ENCODE results near the gene SOX18. TPM values are rescaled to one million over a fixed set of nuclear protein-coding genes. Genes with fewer than 3 reads are reported as not detected.

The SOX18 gene
- total RNA-seq, 1 donor from 2014 or later: not detected

GRCh38 chr20:64052326-64052722 lies 2.9 kb upstream of the SOX18 start:
- H3K36me3 Mint-ChIP-seq: no peaks in the 10 kb centered on the region
- Histone ChIP-seq H3K79me2 (ENCODE audit: low read depth) (no peaks in the 10 kb centered on the region), H3K4me2 (no peak overlapping the region), H2AFZ (replicated peaks) (no peak overlapping the region), H3K27ac (no peak overlapping the region), H3K36me3 (no peaks in the 10 kb centered on the region), H3K9me3 (ENCODE audit: low read depth) (no peaks in the 10 kb centered on the region), H4K20me1 (ENCODE audit: low read depth) (peaks cover 14% of the 10 kb centered on the region), H3K4me1 (peaks cover 8% of the 10 kb centered on the region), H3K4me3 (no peak overlapping the region), H3F3A (ENCODE audit: low read depth) (peaks cover 23% of the 10 kb centered on the region), H3K9ac (no peak overlapping the region), H3K27me3 (peaks cover 60% of the 10 kb centered on the region)
- no peak overlapping the region for H3K4me3 Mint-ChIP-seq
- peaks cover 26% of the 10 kb centered on the region for H3K27me3 Mint-ChIP-seq (ENCODE audit: insufficient read depth, low read depth)
- no peak for TF ChIP-seq EZH2phosphoT487 (IDR thresholded peaks at IDR 0.05)
- TF ChIP-seq EZH2 (IDR thresholded peaks at IDR 0.05): no peak
- no peak for TF ChIP-seq CTCF (IDR thresholded peaks at IDR 0.05)
- H3K9me3 Mint-ChIP-seq: peaks cover 2% of the 10 kb centered on the region
- peaks cover 19% of the 10 kb centered on the region for H3K4me1 Mint-ChIP-seq
- DNase-seq (ENCODE audit: low spot score): no peak
- no peak overlapping the region for H3K27ac Mint-ChIP-seq

GRCh38 chr20:64051561-64052325 lies 2.3 kb upstream of the SOX18 start:
- Histone ChIP-seq H3K79me2 (ENCODE audit: low read depth) (no peaks in the 10 kb centered on the region), H2AFZ (replicated peaks) (no peak overlapping the region), H3K4me2 (no peak overlapping the region), H3K27ac (no peak overlapping the region), H3F3A (ENCODE audit: low read depth) (peaks cover 19% of the 10 kb centered on the region), H3K4me1 (peaks cover 8% of the 10 kb centered on the region), H3K4me3 (no peak overlapping the region), H3K9me3 (ENCODE audit: low read depth) (no peaks in the 10 kb centered on the region), H4K20me1 (ENCODE audit: low read depth) (peaks cover 18% of the 10 kb centered on the region), H3K27me3 (peaks cover 66% of the 10 kb centered on the region), H3K36me3 (no peaks in the 10 kb centered on the region), H3K9ac (no peak overlapping the region)
- peaks cover 2% of the 10 kb centered on the region for H3K9me3 Mint-ChIP-seq
- H3K4me3 Mint-ChIP-seq: no peak overlapping the region
- peaks cover 31% of the 10 kb centered on the region for H3K27me3 Mint-ChIP-seq (ENCODE audit: insufficient read depth, low read depth)
- DNase-seq (ENCODE audit: low spot score): no peak
- no peak overlapping the region for H3K27ac Mint-ChIP-seq
- no peak for TF ChIP-seq CTCF (IDR thresholded peaks at IDR 0.05)
- TF ChIP-seq EZH2phosphoT487 (IDR thresholded peaks at IDR 0.05): no peak
- no peak for TF ChIP-seq EZH2 (IDR thresholded peaks at IDR 0.05)
- H3K36me3 Mint-ChIP-seq: no peaks in the 10 kb centered on the region
- H3K4me1 Mint-ChIP-seq: peaks cover 17% of the 10 kb centered on the region

GRCh38 chr20:64051033-64051452 lies 1.6 kb upstream of the SOX18 start:
- Histone ChIP-seq H3K9ac (no peak overlapping the region), H3K36me3 (no peaks in the 10 kb centered on the region), H3K9me3 (ENCODE audit: low read depth) (no peaks in the 10 kb centered on the region), H3F3A (ENCODE audit: low read depth) (peaks cover 19% of the 10 kb centered on the region), H3K4me2 (no peak overlapping the region), H2AFZ (replicated peaks) (no peak overlapping the region), H3K27ac (no peak overlapping the region), H3K27me3 (peaks cover 73% of the 10 kb centered on the region), H3K79me2 (ENCODE audit: low read depth) (no peaks in the 10 kb centered on the region), H3K4me3 (no peak overlapping the region), H4K20me1 (ENCODE audit: low read depth) (peaks cover 18% of the 10 kb centered on the region), H3K4me1 (peaks cover 8% of the 10 kb centered on the region)
- Mint-ChIP-seq H3K36me3 (no peaks in the 10 kb centered on the region), H3K4me1 (peaks cover 17% of the 10 kb centered on the region), H3K27me3 (ENCODE audit: insufficient read depth, low read depth) (peaks cover 36% of the 10 kb centered on the region), H3K27ac (no peak overlapping the region), H3K9me3 (peaks cover 2% of the 10 kb centered on the region), H3K4me3 (no peak overlapping the region)
- TF ChIP-seq CTCF (IDR thresholded peaks at IDR 0.05) (no peak), EZH2 (IDR thresholded peaks at IDR 0.05) (no peak), EZH2phosphoT487 (IDR thresholded peaks at IDR 0.05) (no peak)
- no peak for DNase-seq (ENCODE audit: low spot score)
